ENCODE measurements around the gene BAZ1A. TPM values are rescaled to one million over a fixed set of nuclear protein-coding genes. Genes with fewer than 3 reads are reported as not detected.

The BAZ1A gene, protein sequence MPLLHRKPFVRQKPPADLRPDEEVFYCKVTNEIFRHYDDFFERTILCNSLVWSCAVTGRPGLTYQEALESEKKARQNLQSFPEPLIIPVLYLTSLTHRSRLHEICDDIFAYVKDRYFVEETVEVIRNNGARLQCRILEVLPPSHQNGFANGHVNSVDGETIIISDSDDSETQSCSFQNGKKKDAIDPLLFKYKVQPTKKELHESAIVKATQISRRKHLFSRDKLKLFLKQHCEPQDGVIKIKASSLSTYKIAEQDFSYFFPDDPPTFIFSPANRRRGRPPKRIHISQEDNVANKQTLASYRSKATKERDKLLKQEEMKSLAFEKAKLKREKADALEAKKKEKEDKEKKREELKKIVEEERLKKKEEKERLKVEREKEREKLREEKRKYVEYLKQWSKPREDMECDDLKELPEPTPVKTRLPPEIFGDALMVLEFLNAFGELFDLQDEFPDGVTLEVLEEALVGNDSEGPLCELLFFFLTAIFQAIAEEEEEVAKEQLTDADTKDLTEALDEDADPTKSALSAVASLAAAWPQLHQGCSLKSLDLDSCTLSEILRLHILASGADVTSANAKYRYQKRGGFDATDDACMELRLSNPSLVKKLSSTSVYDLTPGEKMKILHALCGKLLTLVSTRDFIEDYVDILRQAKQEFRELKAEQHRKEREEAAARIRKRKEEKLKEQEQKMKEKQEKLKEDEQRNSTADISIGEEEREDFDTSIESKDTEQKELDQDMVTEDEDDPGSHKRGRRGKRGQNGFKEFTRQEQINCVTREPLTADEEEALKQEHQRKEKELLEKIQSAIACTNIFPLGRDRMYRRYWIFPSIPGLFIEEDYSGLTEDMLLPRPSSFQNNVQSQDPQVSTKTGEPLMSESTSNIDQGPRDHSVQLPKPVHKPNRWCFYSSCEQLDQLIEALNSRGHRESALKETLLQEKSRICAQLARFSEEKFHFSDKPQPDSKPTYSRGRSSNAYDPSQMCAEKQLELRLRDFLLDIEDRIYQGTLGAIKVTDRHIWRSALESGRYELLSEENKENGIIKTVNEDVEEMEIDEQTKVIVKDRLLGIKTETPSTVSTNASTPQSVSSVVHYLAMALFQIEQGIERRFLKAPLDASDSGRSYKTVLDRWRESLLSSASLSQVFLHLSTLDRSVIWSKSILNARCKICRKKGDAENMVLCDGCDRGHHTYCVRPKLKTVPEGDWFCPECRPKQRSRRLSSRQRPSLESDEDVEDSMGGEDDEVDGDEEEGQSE (N-terminal part only)
- polyA plus RNA-seq (2013, experiment 1 of 2) = 49.8 TPM
- polyA plus RNA-seq (2013, experiment 2 of 2) = 51.7 TPM

DNA sequence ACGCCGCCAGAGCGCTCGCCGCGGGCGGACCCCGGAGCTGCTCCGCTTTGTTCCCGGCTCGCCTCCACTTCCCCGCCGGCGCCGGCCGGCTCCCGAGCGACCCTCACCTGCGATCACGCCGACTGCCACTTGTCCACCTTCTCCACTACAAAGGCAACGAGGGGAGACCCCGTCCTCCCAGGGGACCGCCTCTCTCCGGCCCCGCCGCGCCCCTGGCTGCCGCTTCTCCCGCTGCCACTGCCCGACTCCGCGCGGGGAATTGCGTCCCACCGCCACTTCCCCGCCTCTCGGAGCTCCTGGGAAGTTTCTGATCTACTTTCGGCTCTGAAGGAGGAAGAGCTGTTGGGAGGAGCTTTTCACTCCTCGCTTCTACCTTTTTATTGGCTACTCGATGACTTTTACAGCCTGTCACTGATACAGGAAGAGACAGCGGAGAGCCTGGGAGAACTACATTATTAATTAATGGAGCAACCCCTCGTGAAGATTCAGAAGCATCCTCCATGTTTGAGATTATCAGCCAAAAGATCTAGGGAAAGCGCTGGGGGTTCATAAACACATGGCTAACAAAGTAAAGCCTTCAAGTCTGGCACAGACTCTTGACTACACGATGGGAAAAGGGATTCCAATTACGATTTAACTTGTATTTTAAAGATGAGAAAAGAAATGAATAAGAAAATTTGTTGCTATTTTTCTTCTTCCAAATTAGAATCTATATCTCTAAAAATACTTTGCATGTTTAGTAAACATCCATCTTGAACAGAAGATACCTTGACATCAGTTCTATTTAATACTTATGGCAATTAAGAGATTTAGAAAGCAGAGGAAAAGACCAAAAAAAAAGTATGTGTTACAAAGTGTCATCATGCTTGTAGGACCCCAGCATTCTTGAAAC is at the start of gene BAZ1A:
BAZ1A (minus strand) TSS at position 330 of the 892 bp plus-strand sequence. CDS start 756 bp downstream, outside the sequence.
- Histone ChIP-seq H2BK120ac (ENCODE audit: low read depth, low read length) (peak within 1 kb of the TSS; percentile 42), H2BK5ac (ENCODE audit: low read depth, low read length, poor library complexity, severe bottlenecking) (peak within 1 kb of the TSS; percentile 70), H3K36me3 (ENCODE audit: control insufficient read depth in 1 of 2, insufficient read depth in 2 of 2, low read depth in 1 of 2, low read length in 2 of 2) (no peaks in the 10 kb centered on the region), H4K91ac (ENCODE audit: low read length) (peak within 1 kb of the TSS; percentile 89), H3K79me1 (replicated peaks; ENCODE audit: low read length, poor library complexity, severe bottlenecking) (peaks cover 4% of the 10 kb centered on the region), H3K9me3 (ENCODE audit: control insufficient read depth, low read length) (no peaks in the 10 kb centered on the region), H3K4ac (ENCODE audit: low read depth in 1 of 2, low read length in 2 of 2) (peak within 1 kb of the TSS; percentile 82 to 97), H3K18ac (ENCODE audit: low read depth in 1 of 2, low read length in 2 of 2) (peak within 1 kb of the TSS; percentile 89 to 97), H3K4me1 (ENCODE audit: control insufficient read depth, insufficient read depth, low read depth, low read length) (peaks cover 3% of the 10 kb centered on the region), H2AFZ (ENCODE audit: low read depth, low read length) (peak within 1 kb of the TSS; percentile 76), H2BK15ac (ENCODE audit: low read depth, poor library complexity, severe bottlenecking) (peak within 1 kb of the TSS; percentile 86), H2AK5ac (ENCODE audit: low read length, severe bottlenecking) (no peak within 1 kb of the TSS), H3K23ac (ENCODE audit: low read length in 2 of 2) (peak within 1 kb of the TSS; percentile 27 to 96), H3K27ac (ENCODE audit: low read length, poor library complexity, severe bottlenecking) (peak within 1 kb of the TSS; percentile 91), H3K9ac (ENCODE audit: low read length) (peak within 1 kb of the TSS; percentile 98), H3K14ac (ENCODE audit: low read length in 2 of 2) (peak within 1 kb of the TSS in 1 of 2 experiments; percentile 100), H3K4me2 (ENCODE audit: low read length, poor library complexity, severe bottlenecking) (peak within 1 kb of the TSS; percentile 80), H3K4me3 (ENCODE audit: insufficient read depth in 1 of 2, low read depth in 1 of 2, low read length in 2 of 2) (peak within 1 kb of the TSS; percentile 92), H2BK12ac (ENCODE audit: low read length in 2 of 2) (peak within 1 kb of the TSS in 1 of 2 experiments; percentile 72), H4K8ac (ENCODE audit: low read length) (peak within 1 kb of the TSS; percentile 75), H3K27me3 (ENCODE audit: control insufficient read depth in 1 of 2, insufficient read depth in 1 of 2, low read length in 2 of 2) (no peaks in the 10 kb centered on the region)
- 0% methylated on average over 17 of the region's 46 CpGs for WGBS
- peak; percentile 97 for DNase-seq

DNA sequence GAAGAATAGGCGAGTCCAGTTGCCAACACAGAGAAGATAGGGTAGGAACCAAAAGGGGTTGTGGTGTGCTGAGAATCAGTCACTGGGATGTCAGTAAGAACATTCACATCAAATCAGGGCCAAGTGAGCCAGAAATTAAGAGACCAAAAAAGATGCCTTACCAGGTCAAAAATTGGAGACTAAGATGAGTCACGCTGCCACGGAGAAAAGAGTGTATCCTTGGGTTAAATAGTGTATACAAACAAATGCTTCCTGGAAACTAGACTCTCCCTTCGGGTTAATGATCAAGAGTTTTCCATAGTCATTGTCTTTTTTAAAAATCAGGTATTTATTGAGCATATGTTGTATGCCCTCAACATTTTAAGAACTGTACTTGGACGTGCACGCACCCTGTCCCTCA is 45.2 kb upstream of the BAZ1A start:
- H2BK15ac ChIP-seq (ENCODE audit: low read depth, poor library complexity, severe bottlenecking) = no peak overlapping the region
- H3K9ac ChIP-seq (ENCODE audit: low read length) = no peak overlapping the region
- no peak overlapping the region for H3K4me3 ChIP-seq (ENCODE audit: insufficient read depth in 1 of 2, low read depth in 1 of 2, low read length in 2 of 2)

DNA sequence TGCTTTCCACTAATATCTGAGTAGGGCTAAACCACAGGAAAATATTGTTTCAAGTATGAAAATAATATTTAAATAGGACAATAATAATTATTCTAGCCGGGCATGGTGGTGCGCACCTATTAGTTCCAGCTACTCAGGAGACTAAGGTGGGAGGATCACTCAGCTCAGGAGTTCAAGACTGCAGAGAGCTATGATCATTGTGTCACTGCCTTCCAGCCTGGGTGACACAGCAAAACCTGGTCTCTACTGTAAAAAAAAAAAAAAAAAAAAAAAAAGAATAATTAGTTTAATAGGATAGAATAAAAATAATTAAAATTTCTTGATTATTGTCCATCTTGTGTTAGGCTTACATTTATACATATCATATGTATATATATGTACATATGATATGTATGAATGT is 38.5 kb upstream of the BAZ1A start:
- Histone ChIP-seq H3K4me3 (ENCODE audit: insufficient read depth in 1 of 2, low read depth in 1 of 2, low read length in 2 of 2) (no peak overlapping the region), H2BK12ac (ENCODE audit: low read length in 2 of 2) (no peak overlapping the region), H3K4me1 (ENCODE audit: control insufficient read depth, insufficient read depth, low read depth, low read length) (peaks cover 3% of the 10 kb centered on the region), H2BK15ac (ENCODE audit: low read depth, poor library complexity, severe bottlenecking) (no peak overlapping the region), H3K9me3 (ENCODE audit: control insufficient read depth, low read length) (no peaks in the 10 kb centered on the region), H3K4ac (ENCODE audit: low read depth in 1 of 2, low read length in 2 of 2) (no peak overlapping the region), H3K27me3 (ENCODE audit: control insufficient read depth in 1 of 2, insufficient read depth in 1 of 2, low read length in 2 of 2) (no peaks in the 10 kb centered on the region), H3K27ac (ENCODE audit: low read length, poor library complexity, severe bottlenecking) (no peak overlapping the region), H3K18ac (ENCODE audit: low read depth in 1 of 2, low read length in 2 of 2) (no peak overlapping the region), H3K79me1 (replicated peaks; ENCODE audit: low read length, poor library complexity, severe bottlenecking) (no peaks in the 10 kb centered on the region), H2BK5ac (ENCODE audit: low read depth, low read length, poor library complexity, severe bottlenecking) (no peak overlapping the region), H3K4me2 (ENCODE audit: low read length, poor library complexity, severe bottlenecking) (no peak overlapping the region), H3K23ac (ENCODE audit: low read length in 2 of 2) (no peak overlapping the region), H2AK5ac (ENCODE audit: low read length, severe bottlenecking) (no peak overlapping the region), H2BK120ac (ENCODE audit: low read depth, low read length) (no peak overlapping the region), H3K36me3 (ENCODE audit: control insufficient read depth in 1 of 2, insufficient read depth in 2 of 2, low read depth in 1 of 2, low read length in 2 of 2) (no peaks in the 10 kb centered on the region), H4K91ac (ENCODE audit: low read length) (no peak overlapping the region), H2AFZ (ENCODE audit: low read depth, low read length) (no peak overlapping the region), H3K9ac (ENCODE audit: low read length) (no peak overlapping the region), H4K8ac (ENCODE audit: low read length) (no peak overlapping the region), H3K14ac (ENCODE audit: low read length in 2 of 2) (no peak overlapping the region)
- WGBS = 100% methylated on average over 2 of the region's 2 CpGs
- no peak for DNase-seq

More for the DNA sequence above, 45.2 kb upstream of the BAZ1A start:
- no peaks in the 10 kb centered on the region for H3K9me3 ChIP-seq (ENCODE audit: control insufficient read depth, low read length)
- no peak overlapping the region for H2AFZ ChIP-seq (ENCODE audit: low read depth, low read length)
- H3K23ac ChIP-seq (ENCODE audit: low read length in 2 of 2) = no peak overlapping the region
- H3K27ac ChIP-seq (ENCODE audit: low read length, poor library complexity, severe bottlenecking) = no peak overlapping the region
- H3K4me1 ChIP-seq (ENCODE audit: control insufficient read depth, insufficient read depth, low read depth, low read length) = peaks cover 2% of the 10 kb centered on the region
- no peak overlapping the region for H2BK12ac ChIP-seq (ENCODE audit: low read length in 2 of 2)
- H4K8ac ChIP-seq (ENCODE audit: low read length) = peak overlapping the region; percentile 80
- no peak overlapping the region for H3K4ac ChIP-seq (ENCODE audit: low read depth in 1 of 2, low read length in 2 of 2)
- H2BK120ac ChIP-seq (ENCODE audit: low read depth, low read length) = no peak overlapping the region
- no peak overlapping the region for H3K14ac ChIP-seq (ENCODE audit: low read length in 2 of 2)
- peak overlapping the region; percentile 60 to 83 for H3K18ac ChIP-seq (ENCODE audit: low read depth in 1 of 2, low read length in 2 of 2)
- H4K91ac ChIP-seq (ENCODE audit: low read length) = no peak overlapping the region
- WGBS = 59% methylated on average over 4 of the region's 6 CpGs
- no peak overlapping the region for H2BK5ac ChIP-seq (ENCODE audit: low read depth, low read length, poor library complexity, severe bottlenecking)
- H3K27me3 ChIP-seq (ENCODE audit: control insufficient read depth in 1 of 2, insufficient read depth in 1 of 2, low read length in 2 of 2) = no peaks in the 10 kb centered on the region
- H2AK5ac ChIP-seq (ENCODE audit: low read length, severe bottlenecking) = no peak overlapping the region
- DNase-seq = peak; percentile 64
- H3K4me2 ChIP-seq (ENCODE audit: low read length, poor library complexity, severe bottlenecking) = no peak overlapping the region
- H3K79me1 ChIP-seq (replicated peaks; ENCODE audit: low read length, poor library complexity, severe bottlenecking) = no peaks in the 10 kb centered on the region
- H3K36me3 ChIP-seq (ENCODE audit: control insufficient read depth in 1 of 2, insufficient read depth in 2 of 2, low read depth in 1 of 2, low read length in 2 of 2) = no peaks in the 10 kb centered on the region
